Ammon's horn (tissue), 1 donor: ENCODE results near the gene PSD2.
A peak's percentile ranks its signal among the peaks of the same experiment; 100 is the strongest.

ENCODE experiments used
- DNase-seq: peaks from one replicate; pipeline ENCODE4 v3.0.0-alpha.2; 2016; ENCODE audit warnings: low spot score

PSD2 gene

DNA sequence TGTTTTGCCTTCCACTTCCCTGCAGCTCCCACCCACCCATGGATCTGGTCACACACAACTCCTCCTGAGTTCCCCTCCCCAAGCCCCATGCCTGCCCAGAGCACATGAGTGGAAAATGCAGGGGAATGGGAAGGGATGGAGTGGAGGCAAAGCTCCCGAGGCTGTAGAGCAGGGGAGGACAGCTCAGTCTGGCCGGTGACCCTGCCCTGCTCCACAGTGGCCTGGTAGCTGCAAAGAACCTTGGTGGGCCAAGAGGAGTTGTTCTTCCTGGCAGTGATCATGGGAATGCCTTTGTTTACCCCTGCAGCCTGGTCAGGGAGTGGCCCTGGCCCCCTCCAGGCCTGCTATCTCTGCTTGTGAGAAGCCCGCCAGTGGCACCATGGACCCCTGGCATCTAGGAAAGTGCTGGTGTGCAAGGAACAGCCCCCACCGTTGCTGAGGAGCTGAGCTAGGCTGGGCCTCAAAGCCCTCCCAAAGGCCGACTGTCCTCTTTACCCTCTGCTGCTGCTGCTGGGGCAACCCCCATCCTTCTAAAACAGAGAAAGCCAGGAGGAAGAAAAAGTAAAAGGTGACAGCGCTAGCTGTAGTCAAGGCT, 60.4 kb downstream of the PSD2 start:
- DNase-seq, result no peak

DNA sequence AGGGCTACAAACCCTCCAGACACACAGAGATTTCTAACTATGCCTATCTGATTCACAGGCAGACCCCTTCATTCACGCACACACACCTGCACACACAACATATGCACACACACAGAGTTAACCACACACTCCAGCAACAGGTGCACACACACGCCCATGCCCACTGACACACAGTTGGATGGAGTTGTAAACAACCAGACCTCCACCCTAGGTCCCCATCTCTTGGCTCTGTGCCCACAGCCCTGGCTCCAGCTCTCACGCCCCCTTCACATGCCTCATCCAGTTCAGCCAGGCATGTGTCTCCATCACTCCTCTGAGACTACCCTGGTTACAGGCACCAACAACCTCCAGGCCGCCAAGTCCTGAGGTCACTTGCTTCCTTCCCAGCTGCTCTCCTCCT, 61.1 kb downstream of the PSD2 start:
- no peak for DNase-seq

DNA sequence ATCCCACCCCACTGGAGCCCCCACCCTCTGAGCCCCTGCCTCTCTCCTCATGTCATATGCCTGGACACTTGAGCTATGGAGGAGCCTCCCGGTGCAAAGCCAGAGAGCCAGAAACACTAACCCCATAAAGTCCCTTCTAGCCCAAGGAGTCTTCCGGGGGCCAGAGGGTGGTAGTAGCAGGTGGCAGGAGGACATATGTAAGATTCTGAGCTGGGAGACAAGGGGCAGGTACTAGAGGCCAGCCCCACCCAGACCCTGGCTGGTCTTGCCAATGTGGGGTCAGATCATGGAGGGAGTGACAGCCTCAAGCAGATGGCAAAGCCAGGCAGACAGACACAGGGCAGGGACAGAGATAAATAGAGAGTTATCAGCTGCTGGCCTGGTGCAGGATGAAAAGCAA, 63.4 kb downstream of the PSD2 start:
- DNase-seq, result no peak

DNA sequence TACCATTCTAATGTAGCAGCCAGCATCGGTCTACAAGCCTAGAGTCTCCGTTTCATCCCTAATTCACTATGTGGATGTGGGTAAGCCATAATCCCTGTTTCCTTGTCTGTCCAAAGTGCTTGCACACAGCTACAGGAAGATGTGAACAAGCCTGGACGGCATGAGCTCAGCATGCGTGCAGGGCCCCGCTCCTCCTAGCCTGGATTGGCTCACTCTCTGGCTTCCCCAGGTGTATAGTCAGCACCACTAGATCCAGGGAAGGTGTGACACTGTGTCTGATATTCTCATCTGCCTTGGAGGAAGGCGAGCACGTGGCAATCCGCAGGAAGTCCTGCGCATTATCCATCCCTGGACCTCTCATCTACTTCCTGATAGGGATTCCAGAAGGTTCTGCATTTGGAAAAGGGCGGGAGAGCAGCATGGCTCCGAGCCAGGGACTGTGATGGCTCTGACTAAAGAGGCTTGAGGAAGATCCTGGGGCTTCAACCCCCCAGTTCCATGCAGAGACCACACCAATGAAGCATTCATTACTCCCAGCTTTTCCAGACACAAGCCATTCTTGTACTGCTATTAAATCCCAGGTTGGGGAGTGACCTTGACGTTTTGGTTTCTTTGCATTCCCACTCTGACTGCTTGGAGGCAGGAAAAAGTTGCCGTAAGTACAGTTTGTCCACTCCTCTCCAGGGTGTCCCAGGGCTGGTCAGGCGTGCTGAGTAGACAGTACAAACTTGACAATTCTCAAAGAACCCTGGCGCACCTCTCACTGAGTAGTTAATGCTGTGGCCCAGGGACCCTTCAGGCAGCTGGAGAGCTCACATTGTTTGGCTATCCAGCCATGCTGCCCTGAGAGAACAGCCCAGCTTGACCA, 65.6 kb downstream of the PSD2 start:
- no peak for DNase-seq

DNA sequence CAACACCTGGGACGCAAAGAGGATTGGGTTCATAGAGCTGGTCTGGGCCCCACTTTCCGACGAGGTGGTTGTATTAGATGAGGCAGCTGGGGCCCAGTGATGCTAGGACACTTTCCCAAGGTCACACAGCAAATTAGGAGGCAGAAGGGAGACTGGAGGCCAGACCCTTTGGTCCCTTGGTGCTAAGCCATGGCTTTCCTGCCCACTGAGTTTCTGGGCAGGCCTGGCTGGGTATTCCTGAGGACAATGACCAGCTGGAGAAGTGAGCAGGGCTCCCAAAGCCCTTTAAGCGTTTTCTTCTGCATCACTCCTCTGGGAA, 66.2 kb downstream of the PSD2 start:
- no peak for DNase-seq

DNA sequence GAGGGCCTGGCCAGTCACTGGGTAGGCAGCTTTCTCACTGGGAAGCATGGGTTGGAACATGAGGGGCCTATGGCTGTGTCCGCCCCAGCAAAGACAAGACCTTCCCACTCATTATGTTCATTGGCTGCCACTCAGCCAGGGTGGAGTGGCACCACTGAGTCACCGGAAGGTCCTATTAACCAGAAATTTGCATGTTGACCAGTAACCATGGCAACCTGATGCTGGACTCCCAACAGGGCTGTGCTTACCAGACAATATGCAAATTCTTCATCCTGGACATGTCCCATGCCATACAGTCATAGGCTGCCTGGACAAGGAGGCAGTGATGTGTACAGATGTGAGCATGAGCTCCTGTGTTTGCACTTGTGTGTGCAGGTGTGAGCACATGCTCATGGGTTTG, 66.7 kb downstream of the PSD2 start:
- DNase-seq, result no peak

DNA sequence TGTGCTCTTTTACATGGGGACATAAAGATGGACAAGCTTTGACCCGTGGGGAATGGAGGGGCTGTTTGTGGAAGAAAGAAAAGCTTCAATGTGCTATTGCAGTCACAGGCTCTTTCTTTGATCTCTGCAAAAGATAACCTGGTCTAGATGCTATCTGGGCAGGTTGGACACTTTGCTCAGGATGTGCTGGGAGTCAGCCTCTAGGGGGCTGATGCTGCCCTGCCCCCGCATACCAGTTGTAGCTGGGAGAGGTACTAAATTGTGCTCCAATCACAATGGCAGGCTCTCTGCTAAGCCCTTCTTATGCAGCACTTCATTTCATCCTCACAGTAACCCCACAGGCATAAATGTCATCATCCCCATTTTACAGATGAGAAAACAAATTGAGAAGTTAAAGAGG, 67.2 kb downstream of the PSD2 start:
- no peak for DNase-seq

DNA sequence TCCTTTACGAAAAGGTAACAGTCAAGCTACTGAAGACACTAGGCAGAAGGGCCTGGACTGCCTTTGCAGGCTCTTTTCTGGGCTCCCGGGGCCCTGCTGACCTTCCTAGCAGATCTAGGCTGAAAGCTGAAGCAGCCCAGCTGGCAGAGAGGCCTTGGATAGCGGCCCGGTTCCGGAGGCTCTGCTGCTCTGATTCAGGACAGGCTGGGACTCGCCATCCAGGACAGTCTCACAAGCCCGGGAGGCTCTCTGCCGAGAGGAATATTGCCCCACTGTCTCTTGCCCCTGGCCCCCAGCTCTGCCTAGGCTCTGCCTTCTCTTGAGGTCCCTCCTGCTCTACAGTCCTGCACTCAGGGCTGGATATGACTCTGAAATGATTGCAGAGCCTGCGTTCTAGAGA, 67.8 kb downstream of the PSD2 start:
- DNase-seq, result peak; percentile 85

DNA sequence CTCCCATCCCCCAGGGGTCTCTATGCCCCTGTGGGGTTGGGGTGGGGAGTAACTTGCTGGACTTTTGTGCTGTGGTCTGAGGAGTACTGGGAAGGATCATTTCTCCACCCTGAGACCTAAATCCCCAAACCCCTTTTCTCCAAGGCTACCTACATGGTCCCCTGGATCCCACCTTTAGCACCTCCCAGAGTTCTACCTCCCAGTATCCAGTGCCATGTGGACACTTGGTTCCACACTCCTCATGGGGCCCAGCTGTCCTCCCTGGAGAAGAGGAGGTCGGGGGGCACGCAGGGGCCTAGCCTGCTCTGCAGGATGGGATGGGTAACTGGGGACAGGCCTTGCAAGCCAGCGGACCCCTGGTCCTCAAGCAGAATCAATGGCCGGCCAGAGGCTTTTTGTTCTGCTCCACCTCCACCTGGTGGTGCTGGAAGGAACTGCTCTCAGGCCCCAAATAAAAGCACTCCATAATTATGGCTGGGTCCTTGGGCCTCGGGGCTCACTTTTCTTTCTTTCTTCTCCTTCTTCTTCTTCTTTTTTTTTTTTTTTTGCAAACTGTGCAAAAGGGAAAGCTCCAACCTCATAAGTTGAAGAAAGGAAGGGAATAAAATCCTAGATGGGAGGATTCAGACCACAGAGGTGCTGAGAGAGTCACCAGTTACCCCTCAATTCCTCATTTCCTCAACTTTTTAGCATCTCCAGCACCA, 68.4 kb downstream of the PSD2 start:
- peak; percentile 74 for DNase-seq

DNA sequence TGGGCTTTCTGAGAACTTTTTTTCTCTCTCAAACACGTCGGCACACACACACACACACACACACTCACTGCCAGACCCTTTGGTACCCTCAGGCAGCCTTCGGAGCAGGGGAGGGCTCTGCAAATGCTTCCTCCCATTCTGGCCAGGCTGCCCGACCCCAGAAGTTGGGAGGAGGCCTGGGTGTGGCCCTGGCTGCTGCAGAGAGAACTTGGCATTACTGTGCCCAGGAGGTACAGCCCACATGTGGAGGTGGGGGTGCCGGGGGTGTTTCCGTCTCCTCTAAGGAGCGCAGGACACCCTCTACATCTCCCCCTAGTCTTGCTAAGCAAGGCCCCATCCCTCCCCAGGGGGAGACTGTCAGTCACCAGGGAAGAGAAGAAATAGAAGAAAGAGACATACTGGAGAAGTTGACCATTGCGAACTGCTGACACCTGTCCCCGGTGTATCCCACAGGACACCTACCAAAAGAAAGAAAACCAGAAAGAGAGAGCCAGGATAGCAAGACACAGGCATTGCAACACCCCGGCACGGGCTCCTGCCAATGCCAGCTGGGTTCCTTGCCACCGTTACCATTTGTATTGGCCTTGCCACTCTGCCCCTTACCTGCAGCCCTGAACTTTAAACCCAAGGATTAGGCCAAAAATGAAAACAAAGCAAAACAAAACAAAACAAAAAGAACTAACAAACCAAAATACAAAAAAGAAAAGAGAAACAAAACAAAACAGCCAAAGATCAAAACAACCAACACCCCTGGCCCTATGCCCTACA, 69.3 kb downstream of the PSD2 start:
- no peak for DNase-seq

DNA sequence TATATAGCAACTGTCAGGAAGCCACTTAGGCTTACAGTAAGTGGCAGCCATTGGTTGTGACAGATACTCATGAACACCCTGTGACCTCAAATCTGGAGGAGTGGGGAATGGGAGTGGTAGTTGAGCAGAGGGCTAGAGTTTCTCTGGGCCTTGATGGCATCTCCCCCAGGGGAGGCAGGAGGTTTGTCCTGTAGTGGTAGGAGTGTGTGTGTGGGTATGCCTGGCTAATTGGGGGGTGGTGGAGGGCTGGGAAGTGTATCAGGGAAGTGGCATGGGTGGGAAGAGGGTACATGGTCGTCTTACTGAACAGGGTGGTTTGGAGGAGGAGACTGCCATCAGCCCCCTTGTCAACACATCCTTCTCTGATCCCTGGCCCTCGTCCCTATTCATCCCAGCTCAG, 71.5 kb downstream of the PSD2 start:
- no peak for DNase-seq

DNA sequence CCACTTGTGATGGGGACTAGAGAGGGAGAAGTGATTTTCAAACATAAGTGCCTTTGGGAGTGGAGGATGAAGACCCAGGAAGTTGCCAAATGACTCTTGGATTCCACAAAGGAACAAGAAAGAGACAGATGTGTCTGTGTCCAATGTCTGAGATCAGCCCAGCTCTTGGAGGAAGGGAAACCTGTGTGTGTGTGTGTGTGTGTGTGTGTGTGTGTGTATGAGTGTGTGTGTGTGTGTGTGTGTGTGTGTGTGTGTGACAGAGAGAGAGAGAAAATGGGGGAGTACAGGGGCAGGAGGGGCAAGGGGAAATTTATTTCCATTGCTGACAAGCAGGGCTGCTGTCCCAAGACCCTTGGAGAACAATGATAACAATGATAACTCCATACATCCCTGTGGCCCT, 72.0 kb downstream of the PSD2 start:
- no peak for DNase-seq

DNA sequence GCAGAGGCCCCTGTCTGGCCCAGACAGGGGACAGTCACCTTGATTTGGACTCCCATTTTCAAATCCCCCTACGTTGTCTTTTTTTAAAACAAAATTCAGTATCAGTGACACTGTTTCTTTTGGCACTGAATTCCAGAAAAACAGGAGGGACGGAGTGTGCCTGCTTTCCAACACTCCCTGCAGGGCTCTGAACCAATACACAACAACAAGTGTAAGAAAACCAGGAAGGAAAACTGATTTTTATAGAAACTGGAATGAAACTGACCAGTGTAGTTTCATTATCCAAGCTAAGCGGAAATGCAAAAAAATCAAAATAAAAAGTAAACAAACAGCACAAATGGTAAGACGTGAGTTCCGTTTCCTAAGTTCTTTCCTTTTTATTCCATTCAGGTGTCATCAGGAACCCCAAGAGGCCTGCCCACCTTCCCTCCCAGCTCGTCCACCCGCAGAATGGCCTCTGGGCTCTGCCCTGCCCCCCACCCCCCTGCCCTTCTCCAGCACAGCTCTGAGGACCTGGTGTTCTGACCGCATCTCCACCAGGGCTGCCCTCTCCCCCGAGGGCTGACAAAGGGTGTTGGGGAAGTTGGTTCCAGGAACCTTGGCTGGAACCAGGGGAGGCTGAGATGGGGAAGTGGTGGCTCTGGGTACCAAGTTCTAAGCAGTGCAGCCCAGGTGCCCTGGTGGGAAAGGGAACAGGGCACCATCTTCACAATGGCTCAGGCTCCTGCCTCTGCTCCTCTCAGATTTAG, 73.6 kb downstream of the PSD2 start:
- peak; percentile 54 for DNase-seq

DNA sequence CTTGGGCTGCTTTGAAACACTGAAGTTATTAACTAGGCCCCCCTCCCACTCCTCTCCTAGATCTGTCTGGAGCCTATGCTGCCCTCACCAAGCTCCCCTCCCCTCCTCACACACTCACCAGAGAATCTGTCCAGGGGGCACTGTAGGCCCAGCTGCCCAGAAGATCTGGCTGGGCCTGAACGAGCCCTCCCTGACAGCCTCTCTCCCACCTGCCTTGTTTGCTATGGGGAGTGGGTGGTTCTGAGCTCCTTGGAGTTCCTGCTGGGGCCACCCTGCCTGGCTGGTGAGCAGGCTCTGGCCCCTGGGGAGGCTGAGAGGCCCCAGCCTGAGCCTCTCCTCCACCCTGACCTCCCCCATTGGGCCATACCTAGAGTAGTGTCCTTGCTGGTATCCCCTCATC, 75.1 kb downstream of the PSD2 start:
- DNase-seq, result no peak

DNA sequence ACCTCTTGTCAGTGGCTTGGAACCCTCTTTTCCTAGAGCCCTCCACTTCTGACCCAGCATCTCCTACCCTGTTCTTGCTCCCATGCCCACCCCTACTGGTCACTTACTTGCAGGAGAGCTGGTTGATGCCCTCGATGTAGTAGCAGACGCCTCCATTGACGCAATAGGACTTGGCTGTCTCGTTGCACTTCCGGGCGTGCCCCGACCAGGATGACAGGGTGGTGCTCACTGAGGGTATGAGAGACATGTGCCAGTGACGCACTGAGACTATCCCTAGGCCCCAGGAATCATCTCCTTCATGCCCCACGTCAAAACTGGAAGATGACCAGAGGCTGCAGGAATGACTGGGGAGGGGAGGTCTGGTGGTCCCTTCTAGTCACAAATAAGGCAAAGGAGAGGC, 76.0 kb downstream of the PSD2 start:
- no peak for DNase-seq

DNA sequence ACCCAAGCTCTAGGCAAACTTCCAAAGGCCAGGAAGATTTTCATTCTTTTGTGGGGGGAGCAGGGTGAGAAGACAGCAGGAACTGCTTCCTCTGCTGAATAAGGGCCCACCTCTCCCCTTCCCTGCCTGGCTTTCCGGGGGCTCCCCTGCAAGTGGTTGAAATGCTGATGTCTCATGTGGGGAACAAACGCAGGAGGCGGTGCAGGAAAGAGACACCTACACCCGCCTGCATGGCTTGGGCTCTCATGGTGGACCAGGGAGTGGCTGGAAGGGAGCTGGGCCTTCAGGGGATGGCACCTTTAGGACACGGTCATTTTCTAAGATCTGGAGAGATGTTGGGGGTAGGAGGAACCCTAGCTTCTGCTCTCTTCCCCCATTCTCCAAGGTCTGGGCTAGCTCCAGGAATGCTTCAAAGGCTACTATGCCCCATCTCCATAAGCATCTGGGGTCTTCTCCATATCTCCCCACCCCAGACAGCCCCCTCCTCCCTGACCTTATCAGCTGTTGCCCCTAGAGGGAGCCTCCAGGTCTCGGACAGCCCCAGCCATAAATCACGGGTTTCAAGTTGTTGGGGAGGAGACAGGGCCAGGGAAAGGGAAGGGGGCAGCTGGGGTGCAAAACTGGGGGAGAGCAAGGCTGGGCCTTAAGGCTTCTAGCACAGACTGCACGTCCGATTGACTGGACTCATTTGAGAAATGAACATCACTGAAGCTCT, 76.6 kb downstream of the PSD2 start:
- DNase-seq, result no peak

DNA sequence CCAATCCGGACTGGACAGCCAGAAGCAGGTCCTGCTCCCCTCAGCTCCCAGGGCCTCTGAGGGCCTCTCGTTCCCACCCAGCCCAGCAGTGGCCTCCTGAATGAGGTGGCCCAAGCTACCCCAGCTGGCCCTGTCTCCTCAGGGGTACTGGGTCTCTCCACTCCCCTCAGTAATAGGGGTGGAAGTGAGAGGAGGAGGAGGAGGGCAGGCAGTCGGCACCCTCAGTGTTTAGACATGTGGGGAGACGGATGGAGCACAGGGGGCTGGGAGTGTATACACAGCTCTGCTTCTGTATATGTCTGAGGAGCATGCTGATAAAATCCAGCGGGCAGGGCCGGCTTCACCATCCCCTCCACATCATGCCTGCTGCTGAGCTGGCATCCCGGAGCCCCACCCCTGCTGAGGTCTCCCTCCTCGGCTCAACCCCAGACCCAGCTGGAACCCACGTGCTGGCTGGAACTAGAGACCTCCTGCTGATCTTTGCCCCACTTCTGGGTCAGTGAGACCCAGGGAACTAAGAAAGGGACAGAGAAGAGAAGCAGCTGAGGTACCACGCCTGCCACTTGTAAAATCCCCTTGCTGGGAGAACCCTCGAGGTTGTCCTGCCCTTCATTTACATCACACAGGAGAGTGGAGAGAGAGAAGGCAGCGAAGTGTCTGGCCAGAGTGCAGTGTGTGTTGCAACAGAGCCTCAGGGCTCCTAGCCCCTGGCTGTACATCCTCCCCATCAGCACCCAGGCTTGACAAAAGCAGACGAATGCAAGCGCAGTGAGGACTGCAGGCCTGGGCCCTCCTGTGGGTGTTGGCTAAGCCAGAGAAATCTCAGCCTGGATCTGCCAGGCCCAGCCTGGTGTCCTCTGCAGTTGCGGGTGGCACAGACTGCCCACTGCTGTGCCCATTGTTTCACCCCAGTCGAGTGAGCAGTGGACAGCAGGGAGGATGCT, 77.5 kb downstream of the PSD2 start:
- DNase-seq, result no peak

DNA sequence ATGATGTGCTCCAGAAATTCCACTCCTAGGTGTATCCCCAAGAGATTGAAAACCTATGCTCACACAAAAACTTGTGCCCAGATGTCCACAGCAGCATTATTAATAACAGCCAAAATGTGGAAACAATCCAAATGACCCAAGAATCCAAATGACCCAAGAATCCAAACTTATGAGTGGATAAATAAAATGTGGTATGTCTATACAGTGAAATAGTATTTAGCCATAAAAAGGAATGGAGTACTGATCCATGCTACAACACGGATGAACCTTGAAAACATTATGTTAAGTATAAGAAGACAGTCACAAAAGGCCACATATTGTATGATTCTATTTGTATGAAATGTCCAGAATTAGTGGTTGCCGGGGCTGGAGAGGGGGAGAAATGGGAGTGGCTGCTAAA, 80.3 kb downstream of the PSD2 start:
- DNase-seq, result no peak

DNA sequence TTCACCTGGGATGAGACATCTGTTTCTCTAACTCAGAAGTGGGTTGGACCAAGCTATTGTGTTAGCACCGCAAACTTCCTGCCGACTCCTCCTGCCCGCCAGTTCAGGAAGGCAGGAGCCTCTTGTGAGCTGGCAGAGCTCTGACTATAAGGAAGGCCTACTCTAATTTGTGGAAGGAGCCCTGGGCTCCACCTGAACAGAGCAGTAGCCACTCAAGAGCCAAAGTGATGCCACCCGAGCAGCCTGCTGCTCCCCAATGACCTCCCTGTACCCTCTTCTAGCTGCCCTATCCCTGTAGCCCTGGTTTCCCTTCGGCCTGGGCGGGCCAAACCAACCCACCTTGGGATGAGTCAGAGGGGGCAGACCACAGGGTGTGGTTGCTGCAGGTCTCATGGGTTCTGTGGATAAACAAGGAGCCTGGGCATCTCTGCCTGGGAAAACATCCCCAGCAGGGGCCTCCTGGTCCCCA, 81.6 kb downstream of the PSD2 start:
- no peak for DNase-seq

DNA sequence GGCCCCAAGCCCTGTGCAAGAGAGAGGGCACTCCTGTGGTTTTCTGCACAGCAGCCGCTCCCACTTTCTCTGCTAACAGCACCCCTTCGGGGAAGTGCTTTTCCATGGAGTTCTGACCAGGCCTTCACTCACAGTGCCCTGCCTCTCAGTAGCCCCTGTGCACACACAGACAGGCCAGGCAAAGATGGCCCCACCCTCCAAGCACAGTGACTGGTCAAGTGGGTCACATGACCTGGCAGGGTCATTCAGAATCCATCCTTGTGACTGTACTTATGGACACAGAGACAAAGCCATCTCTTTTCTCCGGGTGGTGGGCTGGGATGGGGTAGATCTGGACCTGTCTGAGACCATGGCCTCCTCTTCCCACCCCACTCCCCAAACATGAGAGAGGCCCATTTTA, 82.5 kb downstream of the PSD2 start:
- DNase-seq, result no peak
